Osteocyte (in vitro differentiated cells): ENCODE data around the gene CACNA2D1. TPM values are rescaled to one million over a fixed set of nuclear protein-coding genes. Genes with fewer than 3 reads are reported as not detected.

Experiments used
- DNase-seq: peaks from one replicate; pipeline ENCODE4 v3.0.0; 2021; ENCODE audit warnings: mixed read lengths; ENCODE audit not compliant: unreplicated experiment; ENCODE audit errors: extremely low spot score
- H3K27ac Mint-ChIP-seq: one replicate; pipeline ENCODE4 v1.8.0; 2021; ENCODE audit warnings: mild to moderate bottlenecking, mixed read lengths; ENCODE audit not compliant: unreplicated experiment
- H3K27me3 Mint-ChIP-seq: one replicate; pipeline ENCODE4 v1.8.0; 2021; ENCODE audit warnings: mixed read lengths; ENCODE audit not compliant: unreplicated experiment
- H3K36me3 Mint-ChIP-seq: one replicate; pipeline ENCODE4 v1.8.0; 2021; ENCODE audit warnings: mixed read lengths; ENCODE audit not compliant: unreplicated experiment
- H3K4me1 Mint-ChIP-seq: one replicate; pipeline ENCODE4 v1.8.0; 2021; ENCODE audit warnings: mixed read lengths; ENCODE audit not compliant: unreplicated experiment
- H3K4me3 Mint-ChIP-seq: one replicate; pipeline ENCODE4 v1.8.0; 2021; ENCODE audit warnings: mild to moderate bottlenecking, moderate library complexity, mixed read lengths; ENCODE audit not compliant: unreplicated experiment
- H3K9me3 Mint-ChIP-seq: one replicate; pipeline ENCODE4 v1.8.0; 2021; ENCODE audit warnings: mixed read lengths; ENCODE audit not compliant: unreplicated experiment
- CTCF ChIP-seq: fragments of 200-600 bp; sonication (generic); IDR thresholded peaks from 2 replicates; pipeline ENCODE4 v1.5.0; 2021; ENCODE audit warnings: antibody characterized with exemption, mild to moderate bottlenecking, moderate library complexity
- total RNA-seq: library from RNA; stranded (reverse); gene quantifications from 2 replicates; pipeline ENCODE4 v1.2.1, GENCODE V29; 2021

The CACNA2D1 gene
- total RNA-seq, 1 donor from 2014 or later: 24.3 TPM

GRCh38 chr7:82250598-82250997, 193.0 kb downstream of the CACNA2D1 start:
- Mint-ChIP-seq H3K27ac (no peak overlapping the region), H3K4me1 (peaks cover 8% of the 10 kb centered on the region), H3K9me3 (no peaks in the 10 kb centered on the region), H3K36me3 (no peaks in the 10 kb centered on the region), H3K4me3 (no peak overlapping the region), H3K27me3 (no peaks in the 10 kb centered on the region)
- no peak for TF ChIP-seq CTCF
- no peak for DNase-seq

- no peaks in the 10 kb centered on the region for H3K36me3 Mint-ChIP-seq
- H3K9me3 Mint-ChIP-seq: no peaks in the 10 kb centered on the region
- TF ChIP-seq CTCF: no peak
- H3K4me1 Mint-ChIP-seq: peaks cover 8% of the 10 kb centered on the region
- H3K4me3 Mint-ChIP-seq: no peak overlapping the region
- DNase-seq: no peak
- H3K27ac Mint-ChIP-seq: no peak overlapping the region
- H3K27me3 Mint-ChIP-seq: no peaks in the 10 kb centered on the region
Measured at GRCh38 chr7:82249979-82250378, 193.6 kb downstream of the CACNA2D1 start.

DNA sequence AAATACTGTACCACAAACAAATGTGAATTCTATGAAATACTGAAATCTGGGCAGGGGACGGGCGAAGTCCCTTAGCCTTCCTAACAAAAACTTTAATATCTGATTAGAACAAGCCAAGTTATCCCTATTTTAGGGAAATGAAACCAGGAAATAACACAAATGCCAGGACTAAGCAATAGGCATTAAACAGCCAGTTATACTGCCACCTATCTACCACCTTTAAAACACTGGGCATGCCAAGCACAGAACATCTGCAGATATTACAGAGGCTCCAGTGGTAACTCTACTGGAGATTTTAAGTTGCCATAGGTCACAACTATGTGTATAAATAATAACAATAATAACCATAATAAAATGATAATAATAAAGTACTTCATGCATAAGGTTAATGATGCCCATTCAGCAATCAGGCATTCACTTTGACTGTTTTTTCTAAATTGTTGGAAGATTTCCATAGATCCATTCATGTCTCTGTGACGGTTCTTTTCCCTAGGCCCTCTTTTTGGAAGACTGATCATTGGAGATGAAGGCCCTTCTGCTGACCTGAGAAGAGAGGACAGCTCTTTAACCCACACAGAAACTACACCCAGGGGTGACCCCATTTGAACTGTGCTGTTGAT, 195.7 kb downstream of the CACNA2D1 start:
- peak; percentile 65 for TF ChIP-seq CTCF
- no peak for DNase-seq
- Mint-ChIP-seq H3K4me1 (peaks cover 8% of the 10 kb centered on the region), H3K9me3 (no peaks in the 10 kb centered on the region), H3K36me3 (no peaks in the 10 kb centered on the region), H3K27ac (no peak overlapping the region), H3K4me3 (no peak overlapping the region), H3K27me3 (no peaks in the 10 kb centered on the region)

- Mint-ChIP-seq H3K36me3 (no peaks in the 10 kb centered on the region), H3K27me3 (no peaks in the 10 kb centered on the region), H3K4me1 (peaks cover 8% of the 10 kb centered on the region), H3K9me3 (no peaks in the 10 kb centered on the region), H3K27ac (no peak overlapping the region), H3K4me3 (no peak overlapping the region)
- DNase-seq: no peak
- TF ChIP-seq CTCF: no peak
Measured at GRCh38 chr7:82244947-82245517, 198.5 kb downstream of the CACNA2D1 start.

DNA sequence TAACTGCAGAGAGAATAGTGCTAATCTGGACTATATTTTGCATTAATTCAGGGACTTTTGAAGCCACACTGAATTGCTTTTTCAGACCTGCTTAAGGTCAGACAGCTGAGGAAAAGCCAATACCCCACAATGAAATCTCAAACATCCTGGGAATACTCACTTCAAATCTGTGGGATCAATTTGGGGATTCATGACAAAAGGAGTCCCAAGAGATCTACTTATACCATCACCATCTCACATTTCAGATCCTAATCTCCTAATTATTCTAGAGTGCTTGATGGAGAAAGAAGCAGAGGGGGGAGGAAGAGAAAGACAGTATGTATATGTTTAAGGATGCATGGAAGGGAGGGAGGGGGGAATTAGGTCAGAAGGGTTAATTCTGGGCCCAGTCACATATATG, 202.2 kb downstream of the CACNA2D1 start:
- no peaks in the 10 kb centered on the region for H3K4me1 Mint-ChIP-seq
- no peak overlapping the region for H3K27ac Mint-ChIP-seq
- TF ChIP-seq CTCF: no peak
- no peak for DNase-seq
- no peak overlapping the region for H3K4me3 Mint-ChIP-seq
- H3K9me3 Mint-ChIP-seq: no peaks in the 10 kb centered on the region
- H3K36me3 Mint-ChIP-seq: no peaks in the 10 kb centered on the region
- H3K27me3 Mint-ChIP-seq: no peaks in the 10 kb centered on the region
